GM12878 (cell line): Measurements from ENCODE around the gene TP73. TPM values are rescaled to one million over a fixed set of nuclear protein-coding genes. Genes with fewer than 3 reads are reported as not detected.

Experiments
- ATAC-seq: fragments of 200-7000 bp; cut with Tn5 transposase; 3 replicates; pipeline ENCODE4 v1.9.1; 2020; ENCODE audit warnings: mild to moderate bottlenecking, moderate library complexity
- BruUV-seq: library from RNA; stranded (reverse); fragments of 400-500 nt; replicated peaks from 2 replicates; lab custom pipeline; 2021; lab: Mats Ljungman, UMichigan
- CTCF ChIA-PET: fragments of 300-600 bp; sonication (Branson Sonifier 250); formaldehyde crosslinking; extraction: SDS; loops from one replicate; lab custom pipeline; 2021; ENCODE audit warnings: inconsistent platforms; lab: Yijun Ruan, JAX
- POLR2A ChIA-PET: fragments of 350-600 bp; formaldehyde crosslinking; extraction: SDS; loops from one replicate; lab custom pipeline; 2021; ENCODE audit warnings: inconsistent platforms; lab: Charles Lee
- RAD21 ChIA-PET: fragments of 300-600 bp; sonication (Branson Sonifier 250); formaldehyde crosslinking; loops from one replicate; lab custom pipeline; 2023; ENCODE audit warnings: antibody characterized with exemption; ENCODE audit not compliant: unreplicated experiment; lab: Charles Lee
- SMC1A ChIA-PET: fragments of 300-600 bp; sonication (Branson Sonifier 250); formaldehyde crosslinking; loops from one replicate; lab custom pipeline; 2023; ENCODE audit not compliant: unreplicated experiment, uncharacterized antibody; lab: Charles Lee
- DNase-seq: peaks from one replicate; pipeline ENCODE4 v3.0.0-alpha.2; 2011; ENCODE audit warnings: low read depth, low spot score
- FAIRE-seq: peaks from 3 replicates; lab custom pipeline; 2011; peaks lifted over from hg19 to GRCh38; lab: Jason Lieb, UNC
- H2AFZ ChIP-seq: 2 replicates; pipeline ENCODE4 v1.6.0; 2011; ENCODE audit warnings: low read depth, low read length, control low read depth; ENCODE audit not compliant: control insufficient read depth
- H3K27ac ChIP-seq: 2 replicates; pipeline ENCODE4 v1.5.1; 2011; ENCODE audit warnings: control low read depth; ENCODE audit not compliant: control insufficient read depth, insufficient read depth
- H3K27me3 ChIP-seq, 2 experiments: replicated peaks in 1 of 2; 2 replicates each; pipeline versions ENCODE4 v1.6.0 to v1.6.1; 2011; ENCODE audit warnings: low read length in 1 of 2; ENCODE audit not compliant: control insufficient read depth in 2 of 2, insufficient read depth in 2 of 2
- H3K36me3 ChIP-seq, 2 experiments: 2 replicates each; pipeline ENCODE4 v1.5.1; 2011; ENCODE audit warnings: low read length in 1 of 2; ENCODE audit not compliant: control insufficient read depth in 2 of 2, insufficient read depth in 2 of 2
- H3K4me1 ChIP-seq: 2 replicates; pipeline ENCODE4 v1.6.1; 2011; ENCODE audit warnings: mild to moderate bottlenecking, low read length, moderate library complexity, mixed read lengths; ENCODE audit not compliant: control insufficient read depth, insufficient read depth
- H3K4me2 ChIP-seq: 2 replicates; pipeline ENCODE4 v1.6.0; 2011; ENCODE audit warnings: control low read depth; ENCODE audit not compliant: control insufficient read depth, insufficient read depth
- H3K4me3 ChIP-seq: fragments of 200-600 bp; sonication (generic); 2 replicates; pipeline ENCODE4 v1.5.1; 2016
- H3K79me2 ChIP-seq: 2 replicates; pipeline ENCODE4 v1.6.0; 2011; ENCODE audit warnings: low read length; ENCODE audit not compliant: control insufficient read depth, insufficient read depth
- H3K9ac ChIP-seq: 2 replicates; pipeline ENCODE4 v1.8.0; 2011; ENCODE audit warnings: low read length, control low read depth, mixed read lengths; ENCODE audit not compliant: control insufficient read depth, insufficient read depth
- H3K9me3 ChIP-seq: replicated peaks from 3 replicates; pipeline ENCODE4 v1.5.1; 2011; ENCODE audit warnings: mild to moderate bottlenecking, low read length; ENCODE audit not compliant: control insufficient read depth, insufficient read depth
- H4K20me1 ChIP-seq: 2 replicates; pipeline ENCODE4 v1.6.0; 2011; ENCODE audit not compliant: control insufficient read depth, insufficient read depth
- CTCF ChIP-seq, 3 experiments: IDR thresholded peaks in 2 of 3; conservative IDR thresholded peaks in 1 of 3; 2 replicates each; pipeline ENCODE4 v1.5.1; 2011; ENCODE audit warnings: low read depth in 3 of 3, low read length in 3 of 3, mild to moderate bottlenecking in 3 of 3, control low read depth in 2 of 3, moderate library complexity in 2 of 3, inconsistent platforms in 1 of 3, mixed read lengths in 1 of 3; ENCODE audit not compliant: control insufficient read depth in 2 of 3, insufficient read depth in 1 of 3; ENCODE audit errors: extremely low read depth in 1 of 3
- JUND ChIP-seq: IDR thresholded peaks from 2 replicates; pipeline ENCODE4 v1.6.1; 2012; ENCODE audit warnings: low read depth, mild to moderate bottlenecking, low read length, improper control_type of control experiment, moderate library complexity
- NFYB ChIP-seq: IDR thresholded peaks from 2 replicates; pipeline ENCODE4 v1.6.1; 2011; ENCODE audit warnings: low read depth, mild to moderate bottlenecking, low read length, improper control_type of control experiment, moderate library complexity; ENCODE audit not compliant: insufficient read depth
- PBX3 ChIP-seq: IDR thresholded peaks from 2 replicates; pipeline ENCODE4 v1.6.1; 2011; ENCODE audit warnings: mild to moderate bottlenecking, low read depth, low read length, moderate library complexity; ENCODE audit not compliant: insufficient replicate concordance
- TCF3 ChIP-seq: IDR thresholded peaks from 2 replicates; pipeline ENCODE4 v1.6.1; 2012; ENCODE audit warnings: low read depth, mild to moderate bottlenecking, low read length, borderline replicate concordance; ENCODE audit not compliant: insufficient read depth
- USF2 ChIP-seq: IDR thresholded peaks from 2 replicates; pipeline ENCODE4 v1.6.1; 2011; ENCODE audit warnings: low read depth, low read length, improper control_type of control experiment, borderline replicate concordance
- ZBTB40 ChIP-seq: fragments of 450-650 bp; IDR thresholded peaks from 2 replicates; pipeline ENCODE4 v1.6.1; 2016; ENCODE audit warnings: mild to moderate bottlenecking, moderate library complexity, borderline replicate concordance
- WGBS: methylation state at CpG from one replicate; pipeline ENCODE4 v1.1.6; 2016; ENCODE audit warnings: low lambda C conversion rate; ENCODE audit not compliant: insufficient replicate concordance, insufficient coverage; ENCODE audit errors: missing lambda C conversion rate; 5-methylcytosine and 5-hydroxymethylcytosine counted together
- in situ Hi-C: fragments of 300-500 bp; cut with MboI; formaldehyde crosslinking; loops from 9 replicates; pipeline ENCODE4 v1.14.3; 2018; ENCODE audit warnings: mixed read lengths
- intact Hi-C: fragments of 100-400 bp; cut with micrococcal nuclease; formaldehyde crosslinking; loops from one replicate; pipeline ENCODE4 v1.14.2; 2022; ENCODE audit not compliant: unreplicated experiment
- polyA plus RNA-seq, 11 experiments: library from polyadenylated mRNA; depleted of rRNA in 4 of 11; unstranded in 6 of 11; stranded (reverse) in 5 of 11; fragments of >200 nt; fragmentation: Nextera tagmentation in 4 of 11; fragmentation: Illumina TruSeq in 1 of 11; extraction: Ambion mirVana in 4 of 11; extraction: Trizol in 1 of 11; gene quantifications; 1 replicate in 1 of 11; 2 replicates in 10 of 11; pipeline versions ENCODE4 v1.2.1 to v1.2.3, GENCODE V29; 2011 to 2016; ENCODE audit warnings: inconsistent platforms in 2 of 11, missing spikeins in 2 of 11, low read depth in 1 of 11
- total RNA-seq, 4 experiments: library from RNA; depleted of rRNA in 3 of 4; stranded (reverse); fragments of >200 nt in 3 of 4; fragmentation: Illumina TruSeq in 1 of 4; extraction: Trizol in 1 of 4; gene quantifications; 2 replicates each; pipeline versions ENCODE4 v1.2.1 to v1.2.3, GENCODE V29; 2013 to 2021
- TF ChIP-seq, protein P1 (sequence below): IDR thresholded peaks from 2 replicates; pipeline ENCODE4 v1.6.1; 2011; ENCODE audit warnings: borderline replicate concordance, low read depth, mild to moderate bottlenecking, moderate library complexity, low read length; ENCODE audit not compliant: insufficient read depth, poor library complexity, severe bottlenecking

Gene TP73
- total and polyA plus RNA-seq, 10 of the 15 experiments (the other 5 are each of a cell fraction or from before 2014, with no cell fraction given): 0.08 to 54.2 (median 14.9) TPM

DNA sequence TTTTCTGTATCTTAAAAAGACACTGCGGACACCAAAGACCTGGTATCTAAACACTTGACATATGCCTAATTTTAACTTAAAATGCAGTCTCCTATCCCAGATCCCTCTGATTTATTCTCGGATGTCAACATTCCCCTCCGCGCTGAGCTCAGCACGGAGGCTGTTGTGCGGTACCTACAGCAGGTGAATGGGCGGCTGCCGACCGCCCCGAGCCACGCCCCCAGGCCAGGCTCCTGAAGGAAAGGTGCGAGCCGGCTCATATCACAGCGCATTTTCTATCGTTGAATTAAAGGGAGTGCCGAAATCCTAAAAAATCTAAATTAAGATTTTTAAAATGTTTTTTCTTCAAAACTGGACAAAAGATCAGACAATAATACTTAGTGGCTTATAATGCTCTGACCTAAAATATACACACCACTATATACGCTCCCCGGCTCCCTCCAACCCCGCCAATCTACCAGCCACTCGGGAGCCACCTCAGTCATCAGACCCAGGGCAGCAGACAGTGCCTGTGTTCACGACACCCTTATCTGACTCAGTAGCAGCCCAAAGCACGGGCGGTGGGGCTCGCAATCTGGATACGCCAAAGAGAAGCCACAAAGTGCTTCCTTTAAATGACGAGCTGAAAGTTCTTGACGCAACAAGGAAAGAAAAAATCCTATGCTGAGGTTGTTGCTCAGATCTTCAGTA is 6.5 kb upstream of the TP73 start (continued):
- TF ChIP-seq NFYB (no peak), USF2 (no peak), JUND (no peak)
- TF ChIP-seq, protein P1, sequence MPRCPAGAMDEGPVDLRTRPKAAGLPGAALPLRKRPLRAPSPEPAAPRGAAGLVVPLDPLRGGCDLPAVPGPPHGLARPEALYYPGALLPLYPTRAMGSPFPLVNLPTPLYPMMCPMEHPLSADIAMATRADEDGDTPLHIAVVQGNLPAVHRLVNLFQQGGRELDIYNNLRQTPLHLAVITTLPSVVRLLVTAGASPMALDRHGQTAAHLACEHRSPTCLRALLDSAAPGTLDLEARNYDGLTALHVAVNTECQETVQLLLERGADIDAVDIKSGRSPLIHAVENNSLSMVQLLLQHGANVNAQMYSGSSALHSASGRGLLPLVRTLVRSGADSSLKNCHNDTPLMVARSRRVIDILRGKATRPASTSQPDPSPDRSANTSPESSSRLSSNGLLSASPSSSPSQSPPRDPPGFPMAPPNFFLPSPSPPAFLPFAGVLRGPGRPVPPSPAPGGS: no peak

DNA sequence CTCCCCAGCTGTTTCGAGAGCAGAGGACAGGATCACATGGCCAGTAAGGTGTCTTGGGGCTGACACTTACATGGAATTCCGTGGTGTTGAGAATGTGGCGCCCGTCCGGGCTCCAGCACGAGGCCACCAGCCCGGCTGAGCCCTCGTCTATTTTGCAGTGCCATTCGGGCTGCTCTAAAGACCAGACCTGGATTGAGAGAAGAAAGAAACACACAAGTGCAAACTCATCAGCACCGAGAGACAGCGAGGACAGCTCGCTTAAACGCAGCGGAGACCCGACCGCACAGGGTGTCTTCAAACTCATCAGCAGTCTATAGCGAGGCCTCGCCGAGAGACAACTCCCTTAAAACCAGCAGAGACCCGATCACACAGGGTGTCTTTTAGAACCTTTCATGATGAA is 5.7 kb upstream of the TP73 start:
- Histone ChIP-seq H3K4me3 (no peak overlapping the region), H4K20me1 (no peaks in the 10 kb centered on the region), H3K4me1 (peaks cover 8% of the 10 kb centered on the region), H3K4me2 (no peak overlapping the region), H3K36me3 (peaks cover 1 to 20% of the 10 kb centered on the region in 2 experiments; a peak in 3 of 4 replicates), H3K27ac (no peak overlapping the region), H3K9me3 (no peaks in the 10 kb centered on the region), H3K9ac (no peak overlapping the region), H3K27me3 (no peaks in the 10 kb centered on the region), H2AFZ (no peak overlapping the region), H3K79me2 (peaks cover 20% of the 10 kb centered on the region)
- POLR2A ChIA-PET: interaction anchor here (2.1 kb wide), 1 partner anchor 11 kb away, joined by 5 read pairs; no protein-coding TSS in a partner anchor
- intact Hi-C loops: no loop called here
- ATAC-seq: no peak
- in situ Hi-C loops: no loop called here
- SMC1A ChIA-PET: interaction anchor here (1.6 kb wide), 1 partner anchor 20 kb away, joined by 7 read pairs; no protein-coding TSS in a partner anchor
- BruUV-seq: no TSS peak
- DNase-seq: no peak
- RAD21 ChIA-PET: no interaction called here
- 95% methylated on average over 20 of the region's 20 CpGs for WGBS
- no peak for FAIRE-seq
- CTCF ChIA-PET: interaction anchor here (3.6 kb wide), 1 partner anchor 78 kb away, joined by 14 read pairs; no protein-coding TSS in a partner anchor
- TF ChIP-seq TCF3: peak; percentile 50; the same call in 1 of the 2 replicates
- no peak for TF ChIP-seq ZBTB40
- TF ChIP-seq PBX3: peak; percentile 64
- TF ChIP-seq CTCF (IDR thresholded peaks at IDR 0.05 in 2 of 3, conservative IDR thresholded peaks at IDR 0.05 in 1 of 3; ENCODE audit: control insufficient read depth in 2 of 3, extremely low read depth in 1 of 3, insufficient read depth in 1 of 3, low read depth in 3 of 3, low read length in 3 of 3): no peak
